Testis (tissue), 2 donors: ENCODE results near the gene TNFAIP8L2.

Source experiments
- CTCF ChIP-seq, 3 experiments: fragments of 450-650 bp in 2 of 3; fragments of 200-600 bp in 1 of 3; sonication (generic) in 1 of 3; IDR thresholded peaks; one replicate each; pipeline ENCODE4 v1.5.1; 2016 to 2019; ENCODE audit warnings: antibody characterized with exemption in 3 of 3, mild to moderate bottlenecking in 2 of 3, moderate library complexity in 1 of 3
- POLR2A ChIP-seq: fragments of 450-650 bp; IDR thresholded peaks from one replicate; pipeline ENCODE4 v1.6.1; 2017; ENCODE audit warnings: antibody characterized with exemption, mild to moderate bottlenecking, moderate library complexity

GRCh38 chr1:151192047-151192446, 35.6 kb downstream of the TNFAIP8L2 start:
- TF ChIP-seq POLR2A (no peak), CTCF (IDR thresholded peaks at IDR 0.05) (no peak)
